ENCODE data around the gene C5AR1.
"Not testable (repeated sequence)": the region's sequence is repeated elsewhere in the genome, so short reads cannot be mapped to it uniquely, and the experiment has no call there.

The C5AR1 gene

DNA sequence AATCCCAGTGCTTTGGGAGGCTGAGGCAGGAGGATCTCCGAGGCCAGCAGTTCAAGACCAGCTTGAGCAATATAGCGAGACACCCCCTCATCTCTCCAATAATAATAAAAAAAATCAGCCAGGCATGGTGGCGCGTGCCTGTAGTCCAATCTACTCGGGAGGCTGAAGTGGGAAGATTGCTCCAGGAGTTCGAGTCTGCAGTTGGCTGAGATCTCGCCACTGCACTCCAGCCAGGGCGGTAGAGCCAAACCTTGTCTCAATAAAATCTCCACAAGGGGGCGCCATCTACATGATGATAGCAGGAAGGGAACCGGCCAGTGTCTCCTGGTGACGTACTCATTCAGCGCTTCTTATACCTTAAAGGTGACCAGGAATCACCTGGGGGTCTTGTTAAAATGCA, 13.6 kb upstream of the C5AR1 start:
- H3K4me2 ChIP-seq (ENCODE audit: low read length) = no peak overlapping the region
- no peaks in the 10 kb centered on the region for H3K9me3 ChIP-seq (ENCODE audit: low read length)
- H3K79me2 ChIP-seq (ENCODE audit: insufficient read depth, low read length) = no peaks in the 10 kb centered on the region
- H3F3A ChIP-seq (ENCODE audit: insufficient read depth, low read length) = no peaks in the 10 kb centered on the region
- H3K4me3 ChIP-seq (ENCODE audit: low read depth, low read length, poor library complexity, severe bottlenecking) = no peak overlapping the region
- TF ChIP-seq EZH2 (IDR thresholded peaks at IDR 0.05; ENCODE audit: borderline replicate concordance, low read length) (no peak), CTCF (IDR thresholded peaks at IDR 0.05; ENCODE audit: low read length) (peak; percentile 75)
- no peaks in the 10 kb centered on the region for H3K27me3 ChIP-seq (ENCODE audit: insufficient read depth, low read length)
- no peak overlapping the region for H3K9ac ChIP-seq (ENCODE audit: low read length)
- H3K36me3 ChIP-seq (ENCODE audit: insufficient read depth, low read length) = no peaks in the 10 kb centered on the region
- H3K9me2 ChIP-seq (ENCODE audit: low read depth, low read length) = no peaks in the 10 kb centered on the region
- H4K20me1 ChIP-seq (ENCODE audit: insufficient read depth, low read length) = no peaks in the 10 kb centered on the region
- H3K27ac ChIP-seq (ENCODE audit: low read depth, low read length, poor library complexity, severe bottlenecking) = no peak overlapping the region
- H2AFZ ChIP-seq (ENCODE audit: low read length) = no peak overlapping the region
- no peaks in the 10 kb centered on the region for H3K4me1 ChIP-seq (ENCODE audit: insufficient read depth, low read length, severe bottlenecking)

GRCh38 chr19:47300867-47301266, 8.8 kb upstream of the C5AR1 start:
- not testable (repeated sequence) for H2AFZ ChIP-seq (ENCODE audit: low read length); H3K4me2 ChIP-seq (ENCODE audit: low read length); H3K27me3 ChIP-seq (ENCODE audit: insufficient read depth, low read length); H3K4me1 ChIP-seq (ENCODE audit: insufficient read depth, low read length, severe bottlenecking); H3K36me3 ChIP-seq (ENCODE audit: insufficient read depth, low read length); H3K4me3 ChIP-seq (ENCODE audit: low read depth, low read length, poor library complexity, severe bottlenecking); H3K79me2 ChIP-seq (ENCODE audit: insufficient read depth, low read length); H3F3A ChIP-seq (ENCODE audit: insufficient read depth, low read length); H4K20me1 ChIP-seq (ENCODE audit: insufficient read depth, low read length); H3K9ac ChIP-seq (ENCODE audit: low read length); H3K9me3 ChIP-seq (ENCODE audit: low read length); H3K27ac ChIP-seq (ENCODE audit: low read depth, low read length, poor library complexity, severe bottlenecking); H3K9me2 ChIP-seq (ENCODE audit: low read depth, low read length)

- no peaks in the 10 kb centered on the region for H3K27me3 ChIP-seq (ENCODE audit: insufficient read depth, low read length)
- TF ChIP-seq EZH2 (IDR thresholded peaks at IDR 0.05; ENCODE audit: borderline replicate concordance, low read length) (no peak), CTCF (IDR thresholded peaks at IDR 0.05; ENCODE audit: low read length) (no peak)
- H3K4me3 ChIP-seq (ENCODE audit: low read depth, low read length, poor library complexity, severe bottlenecking) = no peak overlapping the region
- no peak overlapping the region for H2AFZ ChIP-seq (ENCODE audit: low read length)
- H3K9me3 ChIP-seq (ENCODE audit: low read length) = no peaks in the 10 kb centered on the region
- H3K4me1 ChIP-seq (ENCODE audit: insufficient read depth, low read length, severe bottlenecking) = no peaks in the 10 kb centered on the region
- no peaks in the 10 kb centered on the region for H3K9me2 ChIP-seq (ENCODE audit: low read depth, low read length)
- H3K36me3 ChIP-seq (ENCODE audit: insufficient read depth, low read length) = no peaks in the 10 kb centered on the region
- no peak overlapping the region for H3K27ac ChIP-seq (ENCODE audit: low read depth, low read length, poor library complexity, severe bottlenecking)
- H3K9ac ChIP-seq (ENCODE audit: low read length) = no peak overlapping the region
- H3K4me2 ChIP-seq (ENCODE audit: low read length) = no peak overlapping the region
- H4K20me1 ChIP-seq (ENCODE audit: insufficient read depth, low read length) = no peaks in the 10 kb centered on the region
- no peaks in the 10 kb centered on the region for H3F3A ChIP-seq (ENCODE audit: insufficient read depth, low read length)
- no peaks in the 10 kb centered on the region for H3K79me2 ChIP-seq (ENCODE audit: insufficient read depth, low read length)
Measured at GRCh38 chr19:47302249-47302648, 7.4 kb upstream of the C5AR1 start.

DNA sequence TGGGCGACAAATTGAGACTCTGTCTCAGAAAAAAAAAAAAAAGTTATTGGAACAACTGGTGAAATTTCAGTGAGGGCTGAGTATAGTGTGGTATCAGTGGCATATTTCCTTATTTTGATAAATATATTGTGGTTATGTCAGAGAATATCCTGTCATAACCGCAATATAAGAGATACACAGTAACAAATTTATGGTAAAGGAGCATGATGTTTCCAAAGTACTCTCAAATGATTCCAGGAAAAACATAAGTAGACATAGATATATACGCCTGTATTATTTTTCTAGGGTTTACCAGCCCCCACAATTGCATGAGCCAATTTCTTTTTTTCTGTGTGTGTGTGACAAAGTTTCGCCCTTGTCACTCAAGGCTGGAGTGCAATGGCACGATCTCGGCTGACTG, 5.7 kb upstream of the C5AR1 start:
- Histone ChIP-seq H4K20me1 (ENCODE audit: insufficient read depth, low read length) (no peaks in the 10 kb centered on the region), H3F3A (ENCODE audit: insufficient read depth, low read length) (no peaks in the 10 kb centered on the region), H3K9ac (ENCODE audit: low read length) (no peak overlapping the region), H3K27ac (ENCODE audit: low read depth, low read length, poor library complexity, severe bottlenecking) (no peak overlapping the region), H3K9me3 (ENCODE audit: low read length) (no peaks in the 10 kb centered on the region), H3K27me3 (ENCODE audit: insufficient read depth, low read length) (no peaks in the 10 kb centered on the region), H3K36me3 (ENCODE audit: insufficient read depth, low read length) (no peaks in the 10 kb centered on the region), H3K9me2 (ENCODE audit: low read depth, low read length) (no peaks in the 10 kb centered on the region), H3K4me1 (ENCODE audit: insufficient read depth, low read length, severe bottlenecking) (no peaks in the 10 kb centered on the region), H3K4me2 (ENCODE audit: low read length) (no peak overlapping the region), H3K79me2 (ENCODE audit: insufficient read depth, low read length) (no peaks in the 10 kb centered on the region), H2AFZ (ENCODE audit: low read length) (no peak overlapping the region), H3K4me3 (ENCODE audit: low read depth, low read length, poor library complexity, severe bottlenecking) (no peak overlapping the region)
- TF ChIP-seq CTCF (IDR thresholded peaks at IDR 0.05; ENCODE audit: low read length) (no peak), EZH2 (IDR thresholded peaks at IDR 0.05; ENCODE audit: borderline replicate concordance, low read length) (no peak)
